GM18870 (cell line): ENCODE results near the gene KRT33A.
A peak's percentile ranks its signal among the peaks of the same experiment; 100 is the strongest.
"Not testable (repeated sequence)": the region's sequence is repeated elsewhere in the genome, so short reads cannot be mapped to it uniquely, and the experiment has no call there.

Experiments
- ATAC-seq: cut with Tn5 transposase; IDR thresholded peaks from one replicate; pipeline ENCODE4 v1.9.1; 2021; ENCODE audit warnings: moderate library complexity; ENCODE audit not compliant: unreplicated experiment

Gene KRT33A

DNA sequence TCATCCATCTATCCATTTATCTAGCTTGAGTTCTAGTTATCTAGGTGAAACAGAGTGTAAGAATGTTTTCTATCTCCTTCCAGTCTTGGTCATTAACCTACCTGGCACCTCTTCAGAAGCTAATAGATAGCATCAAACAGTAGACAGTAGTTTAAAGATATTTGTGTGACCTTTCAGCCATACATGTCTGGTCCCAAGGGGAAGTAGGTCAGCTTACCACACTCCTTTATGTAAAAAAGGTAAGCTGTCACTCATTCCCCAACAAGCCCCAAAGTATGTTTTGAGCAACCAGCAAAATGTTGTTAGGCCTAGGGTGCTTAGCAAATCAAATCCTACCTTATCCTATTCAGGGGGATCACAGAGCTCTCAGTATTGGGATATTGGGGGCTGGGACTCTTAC, 15.4 kb upstream of the KRT33A start:
- no peak for ATAC-seq

- no peak for ATAC-seq
These were observed 13.3 kb upstream of the KRT33A start for GRCh38 chr17:41363881-41364280.

DNA sequence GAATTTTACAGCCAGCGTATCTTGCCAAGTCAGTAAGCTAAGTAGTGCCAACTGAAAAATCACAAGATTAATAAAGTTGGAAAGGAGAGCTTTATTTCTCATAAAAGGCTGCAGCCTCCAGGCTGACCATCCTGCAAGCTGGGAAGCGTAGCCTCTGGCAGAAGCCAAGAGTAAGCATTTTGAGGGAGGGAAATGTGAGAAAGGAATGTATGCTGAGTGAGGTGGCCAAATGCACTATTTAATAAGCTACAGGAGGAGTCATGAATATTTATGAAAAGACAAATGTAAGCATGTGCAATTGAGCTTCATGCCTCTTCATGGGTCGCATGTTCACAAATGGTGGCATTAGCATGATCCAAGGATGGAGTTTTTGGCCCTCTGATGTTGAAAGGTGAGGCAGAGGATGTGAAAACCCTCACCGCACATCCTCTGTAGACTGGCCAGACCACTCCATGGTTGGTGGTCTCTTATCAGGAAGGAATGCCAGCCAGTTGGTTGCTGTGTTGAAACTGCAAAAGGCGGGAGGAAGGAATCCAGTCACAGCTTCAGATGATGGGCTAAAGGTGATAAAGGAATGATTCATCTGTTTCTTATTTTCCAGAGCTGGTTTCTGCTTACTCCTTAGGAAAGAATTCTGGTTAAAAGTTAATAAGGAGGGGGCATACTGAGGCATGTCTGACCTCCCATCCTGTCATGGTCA, 9.8 kb upstream of the KRT33A start:
- no peak for ATAC-seq

DNA sequence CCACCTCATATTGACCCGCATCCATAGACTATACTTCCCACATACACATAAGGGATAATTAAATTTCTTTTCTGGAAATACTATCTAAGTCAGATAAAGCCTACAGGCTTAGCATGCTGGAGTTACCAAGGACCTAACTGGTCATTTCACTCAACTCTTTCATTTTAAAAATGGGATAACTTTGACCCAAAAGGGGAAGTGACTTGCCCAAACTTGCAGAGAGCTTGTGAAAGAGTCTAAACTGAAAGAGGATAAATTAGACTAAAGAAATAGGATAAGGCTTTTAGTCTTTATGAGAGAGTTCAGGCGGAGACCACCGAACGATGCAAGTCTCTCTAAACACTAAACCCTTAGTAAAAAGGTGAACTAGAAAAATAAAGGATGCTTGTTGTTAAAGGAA, 3.9 kb upstream of the KRT33A start:
- no peak for ATAC-seq

DNA sequence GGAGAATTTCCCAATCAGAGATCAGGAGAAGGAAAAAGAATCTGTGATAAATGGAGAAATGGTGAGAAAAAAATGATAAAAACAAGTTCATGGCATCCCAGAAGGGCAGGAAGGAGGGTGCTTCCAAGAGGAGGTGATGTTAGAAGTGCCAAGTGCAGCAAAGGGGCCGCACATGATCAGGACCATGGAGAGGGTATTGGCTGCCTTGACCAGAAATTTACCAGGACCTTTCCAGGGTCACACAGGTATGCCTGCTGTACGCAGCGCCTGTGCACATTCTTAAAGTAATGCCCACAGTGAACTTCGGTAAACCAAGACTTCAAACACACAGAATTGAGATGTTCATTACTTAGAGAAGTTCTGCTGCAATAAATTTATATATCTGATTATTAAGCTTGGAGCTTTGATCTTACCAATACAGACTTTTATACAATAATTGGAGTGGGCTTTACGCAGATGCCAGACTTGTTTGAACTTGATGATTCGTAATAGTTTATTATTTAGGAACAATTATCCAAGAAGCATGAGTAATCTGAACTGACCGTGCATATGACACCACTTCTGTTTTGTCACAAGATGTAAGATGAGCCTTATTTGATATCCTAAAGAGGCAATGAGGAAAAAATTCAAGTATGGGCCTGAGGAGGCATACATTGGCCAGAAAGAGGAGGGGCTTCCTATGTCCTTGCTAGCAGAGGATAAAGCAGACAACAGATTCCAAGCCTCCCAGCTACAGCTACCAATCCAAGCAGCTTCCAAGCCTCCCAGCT, 2.2 kb upstream of the KRT33A start:
- ATAC-seq, result no peak

DNA sequence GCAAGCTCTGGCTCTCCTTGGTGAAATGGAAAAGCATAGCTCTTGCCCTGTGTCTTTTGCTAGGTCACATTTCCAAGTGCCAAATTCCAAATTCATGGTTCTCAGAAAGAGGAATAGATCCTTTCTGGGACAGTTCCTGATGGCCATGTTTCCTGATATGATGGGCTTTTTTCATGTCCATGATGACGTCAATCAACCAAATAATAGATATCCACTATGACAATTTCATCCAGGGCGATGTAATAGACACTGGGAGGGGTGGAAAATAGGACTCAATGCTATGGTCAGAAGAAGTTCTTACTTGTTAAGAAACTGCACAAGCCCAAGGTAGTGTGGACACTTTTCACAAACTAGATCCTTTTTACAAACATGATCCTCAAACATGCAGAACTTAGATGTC, 549 bp upstream of the KRT33A start:
- no peak for ATAC-seq

GRCh38 chr17:41347869-41348760, 2.5 kb downstream of the KRT33A start:
- no peak for ATAC-seq

GRCh38 chr17:41346421-41346820, 4.2 kb downstream of the KRT33A start:
- not testable (repeated sequence) for ATAC-seq

DNA sequence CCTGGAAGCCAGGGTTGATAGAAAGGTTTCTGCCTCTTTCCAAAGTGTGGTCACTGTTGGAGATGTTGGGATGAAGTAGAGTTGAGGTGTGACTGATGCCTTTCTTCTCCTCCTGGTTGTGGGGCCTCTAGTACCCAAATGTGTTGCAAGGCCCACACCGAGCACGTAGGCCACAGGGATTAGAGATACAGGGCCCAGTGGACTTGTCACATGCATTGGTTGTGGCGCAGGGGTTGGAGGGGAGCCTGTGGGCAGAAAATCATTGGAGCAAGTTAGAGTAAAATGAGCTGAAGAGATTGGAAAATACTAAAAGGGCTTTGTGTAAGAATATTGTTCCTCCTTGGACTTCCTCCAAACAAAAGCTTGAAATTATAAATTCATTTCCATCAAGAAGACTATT, 4.6 kb downstream of the KRT33A start:
- ATAC-seq, result no peak

DNA sequence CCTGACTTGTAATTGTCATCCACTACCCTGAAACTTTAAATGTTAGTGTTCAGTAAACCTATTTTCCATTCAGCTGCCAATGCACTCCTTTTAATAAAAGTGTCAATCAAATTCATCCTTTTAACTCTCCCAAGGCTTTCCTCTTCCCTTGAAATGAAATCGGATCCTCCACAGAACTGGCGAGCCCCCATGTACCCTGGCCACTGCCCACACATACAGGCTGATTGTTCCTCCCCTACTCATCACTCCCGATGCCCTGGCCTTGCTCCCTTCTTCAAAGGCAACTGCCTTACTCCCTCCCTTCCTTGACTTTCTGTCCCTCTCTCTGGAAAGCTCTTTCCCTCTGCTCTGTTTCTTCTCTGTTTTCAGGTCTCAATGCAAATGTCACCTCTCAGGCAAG, 7.6 kb downstream of the KRT33A start:
- ATAC-seq, result no peak

DNA sequence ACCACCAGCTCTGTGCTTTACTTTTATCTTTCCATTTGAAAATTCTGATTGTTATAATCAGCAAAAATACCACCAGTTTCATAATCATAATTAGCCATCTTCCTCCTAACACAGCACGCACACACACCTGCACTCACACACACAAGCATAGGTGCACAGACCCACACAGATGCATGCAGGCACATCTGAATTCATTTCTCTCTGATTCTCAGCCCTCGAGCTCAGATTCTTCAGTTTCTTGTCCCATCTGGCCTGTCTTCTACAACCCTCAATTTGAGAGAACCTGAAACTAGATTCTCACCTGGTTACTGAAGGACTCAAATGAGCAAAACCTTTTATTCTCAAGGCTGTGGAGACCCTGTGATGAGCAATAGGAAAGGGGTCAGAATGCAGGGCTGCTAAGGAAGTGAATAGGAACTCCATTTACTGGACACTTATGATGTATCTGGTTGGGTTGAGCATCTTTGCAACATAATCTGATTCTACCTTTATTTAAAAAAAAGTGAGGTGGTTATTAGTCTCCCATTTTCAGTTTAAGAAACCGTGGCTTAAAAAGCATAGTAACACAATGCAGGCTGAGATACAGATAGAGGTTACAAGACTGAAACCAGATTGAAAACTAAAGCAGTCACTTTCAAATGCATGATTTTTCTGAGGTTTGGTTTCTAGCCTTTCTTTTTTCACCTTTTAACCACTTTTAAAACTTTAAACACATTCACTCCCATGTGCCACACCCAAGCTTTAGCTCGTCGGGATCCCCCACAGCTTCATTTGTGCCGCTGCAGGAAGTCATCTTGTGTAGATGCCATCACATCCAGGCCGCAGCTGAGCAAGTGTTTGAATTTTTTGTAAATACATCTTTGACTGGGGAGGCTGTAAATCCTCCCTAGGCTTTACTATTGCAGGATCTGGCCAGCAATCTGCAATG, 9.4 kb downstream of the KRT33A start:
- ATAC-seq, result no peak

- ATAC-seq, result no peak
These were observed 10.1 kb downstream of the KRT33A start for GRCh38 chr17:41340494-41340893.

GRCh38 chr17:41339571-41340172, 11.0 kb downstream of the KRT33A start:
- ATAC-seq, result no peak

- peak; percentile 35 for ATAC-seq
These were observed 11.6 kb downstream of the KRT33A start for GRCh38 chr17:41338961-41339485.

DNA sequence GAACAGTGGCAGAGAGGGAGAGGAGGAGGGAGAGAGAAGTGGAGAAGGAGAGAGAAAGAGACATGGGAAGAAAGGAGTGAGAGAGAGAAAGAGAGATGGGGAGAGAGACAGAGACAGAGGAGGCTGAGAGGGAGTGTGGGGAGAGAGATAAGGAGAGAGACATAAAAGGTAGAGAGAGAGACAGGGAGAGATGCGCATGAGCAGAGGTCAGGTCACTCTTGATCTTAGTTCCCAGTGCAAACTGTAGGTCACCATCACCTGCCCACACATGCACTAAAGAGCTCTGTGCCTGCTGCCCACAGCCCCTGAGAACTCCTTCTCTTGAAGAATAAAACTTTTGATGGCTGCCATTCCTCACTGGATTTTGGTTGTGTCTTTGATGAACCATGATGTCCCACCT, 14.9 kb downstream of the KRT33A start:
- no peak for ATAC-seq

DNA sequence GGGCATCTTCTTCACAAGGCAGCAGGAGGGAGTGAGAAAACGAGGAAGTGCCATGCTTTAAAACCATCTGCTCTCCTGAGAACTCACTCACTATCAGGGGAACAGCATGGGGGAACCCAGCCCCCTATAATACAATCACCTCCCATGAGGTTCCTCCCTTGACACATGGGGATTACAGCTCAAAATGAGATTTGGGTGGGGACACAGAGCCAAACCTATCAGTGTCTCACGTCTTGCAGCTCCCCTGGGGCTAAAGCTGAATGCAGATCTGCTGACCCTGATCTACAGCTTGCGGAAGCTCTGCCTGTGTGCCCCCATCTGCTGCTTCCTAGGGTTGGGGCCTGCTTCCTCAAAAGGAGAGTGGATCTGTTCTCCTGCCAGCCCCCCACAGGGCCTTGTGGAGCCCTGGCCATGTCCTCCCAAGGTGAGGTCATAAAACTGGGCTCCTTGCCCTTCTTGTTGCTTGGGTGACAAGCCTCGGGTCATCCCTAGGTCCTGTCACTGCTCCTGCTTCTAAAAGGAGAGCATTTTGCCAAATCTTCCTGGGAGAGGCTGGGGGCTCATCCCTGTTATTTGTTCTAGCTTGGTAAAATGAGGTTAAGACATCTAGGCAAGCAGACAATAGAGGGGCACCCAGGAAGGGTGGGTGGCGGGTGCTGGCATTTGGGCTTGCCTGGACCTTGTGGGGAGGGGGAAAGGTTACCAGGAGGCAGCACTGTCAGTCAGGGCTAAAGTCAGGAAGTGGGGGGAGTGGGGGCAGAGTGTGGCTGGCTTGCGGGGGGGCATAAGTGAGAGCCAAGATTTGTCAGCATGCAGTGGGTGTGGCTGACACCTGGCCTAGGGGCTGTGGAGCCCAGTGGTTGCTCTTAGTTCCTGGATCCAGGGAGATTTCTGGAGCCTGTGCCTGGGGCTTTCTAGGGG, 16.0 kb downstream of the KRT33A start:
- no peak for ATAC-seq

DNA sequence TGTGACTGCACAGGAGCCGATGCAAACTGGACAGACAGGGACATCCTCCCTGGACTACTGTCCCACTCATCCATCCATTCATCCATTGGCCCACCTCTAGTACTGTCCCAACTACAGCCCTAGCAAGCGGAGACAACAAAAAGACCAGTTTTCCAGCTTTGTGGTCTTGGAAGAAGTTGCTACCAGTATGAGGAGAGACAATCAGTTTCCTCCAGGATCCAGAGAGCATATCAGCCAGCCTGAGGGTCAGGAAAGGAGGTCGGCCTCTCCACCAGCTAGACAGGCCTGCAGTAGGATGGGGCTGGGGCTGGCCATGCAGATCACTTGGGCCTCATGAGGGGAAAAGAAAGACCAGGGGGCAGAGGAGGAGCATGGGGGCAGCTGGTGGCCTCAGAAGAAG, 16.8 kb downstream of the KRT33A start:
- ATAC-seq, result no peak

DNA sequence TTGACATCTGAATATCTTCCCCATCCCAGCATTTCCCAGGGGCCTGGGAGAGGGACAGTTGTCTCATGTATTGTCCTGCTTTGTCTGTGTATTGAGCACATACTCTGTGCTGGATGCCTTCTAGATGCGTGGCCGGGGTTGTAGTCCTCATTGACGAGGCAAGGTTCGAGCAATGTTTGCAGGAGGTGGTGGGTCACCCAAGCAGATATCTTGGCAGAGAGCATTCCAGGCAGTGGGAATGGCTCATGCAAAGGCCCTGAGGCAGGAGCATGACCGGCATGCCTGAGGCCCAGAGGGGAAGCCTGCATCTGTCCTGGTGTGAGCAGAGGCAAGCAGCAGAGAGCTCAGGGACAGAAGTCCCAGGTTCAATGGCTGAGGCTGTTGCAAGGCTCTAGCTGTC, 17.5 kb downstream of the KRT33A start:
- no peak for ATAC-seq

- no peak for ATAC-seq
These were observed 18.4 kb downstream of the KRT33A start for GRCh38 chr17:41332239-41332638.
